OCI-LY1 (cell line): Measurements from ENCODE around the gene DSC3.

Experiments used
- H2AFZ ChIP-seq: fragments of 200-600 bp; sonication (generic), shearing (Covaris generic); 2 replicates; pipeline ENCODE4 v1.6.0; 2014; ENCODE audit warnings: antibody characterized with exemption, mild to moderate bottlenecking, low read length
- H3F3A ChIP-seq: fragments of 200-600 bp; sonication (generic), shearing (Covaris generic); 2 replicates; pipeline ENCODE4 v1.6.0; 2014; ENCODE audit warnings: mild to moderate bottlenecking, antibody characterized with exemption, low read length, moderate library complexity; ENCODE audit not compliant: insufficient read depth
- H3K27ac ChIP-seq: fragments of 200-600 bp; sonication (generic); 2 replicates; pipeline ENCODE4 v1.5.1; 2014; ENCODE audit warnings: low read length, mixed run types, mild to moderate bottlenecking, low read depth; ENCODE audit not compliant: poor library complexity, severe bottlenecking
- H3K27me3 ChIP-seq: fragments of 200-600 bp; sonication (generic); 2 replicates; pipeline ENCODE4 v1.6.0; 2014; ENCODE audit warnings: antibody characterized with exemption, mild to moderate bottlenecking, low read length, moderate library complexity; ENCODE audit not compliant: insufficient read depth
- H3K36me3 ChIP-seq: fragments of 200-600 bp; sonication (generic); 2 replicates; pipeline ENCODE4 v1.6.1; 2014; ENCODE audit warnings: mild to moderate bottlenecking, antibody characterized with exemption, low read length, moderate library complexity, mixed read lengths; ENCODE audit not compliant: insufficient read depth
- H3K4me1 ChIP-seq: fragments of 200-600 bp; sonication (generic); 2 replicates; pipeline ENCODE4 v1.5.1; 2014; ENCODE audit warnings: mild to moderate bottlenecking, low read length, moderate library complexity; ENCODE audit not compliant: insufficient read depth, severe bottlenecking
- H3K4me2 ChIP-seq: fragments of 200-600 bp; sonication (generic), shearing (Covaris generic); 2 replicates; pipeline ENCODE4 v1.6.1; 2014; ENCODE audit warnings: low read length
- H3K4me3 ChIP-seq: fragments of 200-600 bp; sonication (generic); 2 replicates; pipeline ENCODE4 v1.5.1; 2014; ENCODE audit warnings: low read length, low read depth, mild to moderate bottlenecking, mixed read lengths; ENCODE audit not compliant: poor library complexity, severe bottlenecking
- H3K79me2 ChIP-seq: fragments of 200-600 bp; shearing (Covaris generic); 2 replicates; pipeline ENCODE4 v1.6.1; 2016; ENCODE audit warnings: mixed run types, low read length, mixed read lengths; ENCODE audit not compliant: insufficient read depth
- H3K9ac ChIP-seq: fragments of 200-600 bp; sonication (generic), shearing (Covaris generic); 2 replicates; pipeline ENCODE4 v1.6.1; 2014; ENCODE audit warnings: mild to moderate bottlenecking, low read length, mixed read lengths
- H3K9me2 ChIP-seq: fragments of 200-600 bp; sonication (generic), shearing (Covaris generic); 2 replicates; pipeline ENCODE4 v1.6.1; 2014; ENCODE audit warnings: low read depth, mild to moderate bottlenecking, low read length, mixed read lengths
- H3K9me3 ChIP-seq: fragments of 200-600 bp; shearing (Covaris generic); 2 replicates; pipeline ENCODE4 v1.6.1; 2014; ENCODE audit warnings: low read length, mixed read lengths
- H4K20me1 ChIP-seq: fragments of 200-600 bp; sonication (generic), shearing (Covaris generic); 2 replicates; pipeline ENCODE4 v1.6.0; 2016; ENCODE audit warnings: mild to moderate bottlenecking, low read length; ENCODE audit not compliant: insufficient read depth
- EZH2 ChIP-seq: fragments of 200-600 bp; sonication (generic), shearing (Covaris generic); IDR thresholded peaks from 2 replicates; pipeline ENCODE4 v1.8.0; 2017; ENCODE audit warnings: borderline replicate concordance, mixed run types, mild to moderate bottlenecking, antibody characterized with exemption, low read length, moderate library complexity, mixed read lengths
- TF ChIP-seq, protein P1 (sequence below): fragments of 200-600 bp; sonication (generic), shearing (Covaris generic); IDR thresholded peaks from 2 replicates; pipeline ENCODE4 v1.5.1; 2017; ENCODE audit warnings: mild to moderate bottlenecking, antibody characterized with exemption, low read length, moderate library complexity, mixed read lengths

The DSC3 gene

DNA sequence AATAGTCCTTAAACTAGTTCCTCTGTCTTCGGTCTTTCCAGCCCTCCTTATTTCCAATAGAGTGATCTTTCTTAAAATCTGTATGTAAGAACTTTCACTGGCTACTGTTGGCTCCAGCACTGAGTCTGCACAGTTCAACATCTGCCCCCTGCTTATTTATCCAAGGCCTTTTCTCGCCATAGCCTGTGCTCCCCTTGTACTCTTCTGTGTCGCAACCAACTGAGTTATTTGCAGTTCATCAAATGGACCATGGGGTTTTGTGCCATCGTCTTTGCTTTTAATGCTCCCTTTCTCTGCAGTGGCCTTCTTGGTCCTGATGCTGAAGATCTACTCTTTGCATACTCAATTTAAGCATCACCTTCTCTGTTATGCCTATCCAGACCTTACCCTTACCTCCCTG lies 77.3 kb downstream of the DSC3 start:
- no peak overlapping the region for H3K9ac ChIP-seq
- no peaks in the 10 kb centered on the region for H3K4me1 ChIP-seq
- no peaks in the 10 kb centered on the region for H3K9me3 ChIP-seq
- H3K27me3 ChIP-seq = no peaks in the 10 kb centered on the region
- TF ChIP-seq EZH2 = no peak
- TF ChIP-seq, protein P1, sequence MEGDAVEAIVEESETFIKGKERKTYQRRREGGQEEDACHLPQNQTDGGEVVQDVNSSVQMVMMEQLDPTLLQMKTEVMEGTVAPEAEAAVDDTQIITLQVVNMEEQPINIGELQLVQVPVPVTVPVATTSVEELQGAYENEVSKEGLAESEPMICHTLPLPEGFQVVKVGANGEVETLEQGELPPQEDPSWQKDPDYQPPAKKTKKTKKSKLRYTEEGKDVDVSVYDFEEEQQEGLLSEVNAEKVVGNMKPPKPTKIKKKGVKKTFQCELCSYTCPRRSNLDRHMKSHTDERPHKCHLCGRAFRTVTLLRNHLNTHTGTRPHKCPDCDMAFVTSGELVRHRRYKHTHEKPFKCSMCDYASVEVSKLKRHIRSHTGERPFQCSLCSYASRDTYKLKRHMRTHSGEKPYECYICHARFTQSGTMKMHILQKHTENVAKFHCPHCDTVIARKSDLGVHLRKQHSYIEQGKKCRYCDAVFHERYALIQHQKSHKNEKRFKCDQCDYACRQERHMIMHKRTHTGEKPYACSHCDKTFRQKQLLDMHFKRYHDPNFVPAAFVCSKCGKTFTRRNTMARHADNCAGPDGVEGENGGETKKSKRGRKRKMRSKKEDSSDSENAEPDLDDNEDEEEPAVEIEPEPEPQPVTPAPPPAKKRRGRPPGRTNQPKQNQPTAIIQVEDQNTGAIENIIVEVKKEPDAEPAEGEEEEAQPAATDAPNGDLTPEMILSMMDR = no peak
- H4K20me1 ChIP-seq = no peaks in the 10 kb centered on the region
- no peak overlapping the region for H2AFZ ChIP-seq
- H3K27ac ChIP-seq = no peak overlapping the region
- no peak overlapping the region for H3K4me3 ChIP-seq
- H3K9me2 ChIP-seq = no peaks in the 10 kb centered on the region
- no peaks in the 10 kb centered on the region for H3K36me3 ChIP-seq
- no peak overlapping the region for H3K4me2 ChIP-seq
- H3K79me2 ChIP-seq = no peaks in the 10 kb centered on the region
- H3F3A ChIP-seq = no peaks in the 10 kb centered on the region

DNA sequence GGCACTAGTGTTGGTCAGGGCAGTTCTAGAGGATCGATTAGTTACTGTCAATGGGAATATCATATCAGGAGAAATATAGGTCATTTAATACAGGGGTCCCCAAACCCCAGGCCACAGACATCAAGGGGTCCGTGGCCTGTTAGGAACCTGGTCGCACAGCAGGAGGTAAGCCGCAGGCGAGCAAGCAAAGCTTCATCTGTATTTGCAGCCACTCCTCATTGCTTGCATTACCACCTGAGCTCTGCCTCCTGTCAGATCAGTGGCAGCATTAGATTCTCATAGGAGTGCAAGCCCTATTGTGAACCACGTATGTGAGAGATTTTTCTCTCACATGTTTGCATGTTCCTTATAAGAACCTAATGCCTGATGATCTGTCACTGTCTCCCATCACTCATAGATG lies 81.9 kb downstream of the DSC3 start:
- Histone ChIP-seq H3K27ac (no peak overlapping the region), H3F3A (no peaks in the 10 kb centered on the region), H3K4me3 (no peak overlapping the region), H3K27me3 (no peaks in the 10 kb centered on the region), H2AFZ (no peak overlapping the region), H3K36me3 (no peaks in the 10 kb centered on the region), H3K4me1 (no peaks in the 10 kb centered on the region), H3K9ac (no peak overlapping the region), H4K20me1 (no peaks in the 10 kb centered on the region), H3K4me2 (no peak overlapping the region), H3K79me2 (no peaks in the 10 kb centered on the region), H3K9me3 (no peaks in the 10 kb centered on the region), H3K9me2 (no peaks in the 10 kb centered on the region)
- TF ChIP-seq, protein P1 = no peak
- no peak for TF ChIP-seq EZH2

DNA sequence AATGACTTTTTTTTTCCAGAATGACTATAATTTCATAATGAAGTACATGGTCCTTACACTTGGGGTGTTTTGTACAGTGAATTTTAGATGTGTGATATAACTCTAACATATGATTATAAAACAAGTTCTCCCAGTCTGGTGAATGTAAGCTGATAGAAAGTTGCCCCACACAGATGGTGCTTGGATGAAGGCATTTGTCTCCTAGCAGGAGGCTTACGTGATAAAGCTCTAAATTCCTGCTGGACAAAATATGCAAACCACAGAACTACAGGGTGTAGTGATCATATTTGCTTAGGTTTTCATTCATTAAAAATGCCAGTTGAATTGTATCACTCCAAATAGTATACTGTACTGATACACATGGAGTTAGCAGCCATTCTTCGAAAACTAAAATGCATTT lies 85.5 kb downstream of the DSC3 start:
- Histone ChIP-seq H3K27ac (no peak overlapping the region), H3K36me3 (no peaks in the 10 kb centered on the region), H4K20me1 (no peaks in the 10 kb centered on the region), H3K4me1 (no peaks in the 10 kb centered on the region), H3K4me3 (no peak overlapping the region), H3K9me2 (no peaks in the 10 kb centered on the region), H3K4me2 (no peak overlapping the region), H2AFZ (no peak overlapping the region), H3K79me2 (no peaks in the 10 kb centered on the region), H3F3A (no peaks in the 10 kb centered on the region), H3K9ac (no peak overlapping the region), H3K9me3 (no peaks in the 10 kb centered on the region), H3K27me3 (no peaks in the 10 kb centered on the region)
- TF ChIP-seq, protein P1 = no peak
- no peak for TF ChIP-seq EZH2
